WTC11 (cell line): Measurements from ENCODE around the gene MRPS11. TPM values are rescaled to one million over a fixed set of nuclear protein-coding genes. Genes with fewer than 3 reads are reported as not detected.

Source experiments
- ATAC-seq: fragments of 200-7000 bp; cut with Tn5 transposase; 2 replicates; pipeline ENCODE4 v1.10.0; 2021; ENCODE audit warnings: mild to moderate bottlenecking, moderate library complexity
- CTCF ChIA-PET: fragments of 300-600 bp; sonication (Branson Sonifier 250); formaldehyde crosslinking; loops from one replicate; lab custom pipeline; 2021; ENCODE audit warnings: antibody characterized with exemption; lab: Charles Lee
- POLR2A ChIA-PET: fragments of 350-600 bp; sonication (Branson Sonifier 250); formaldehyde crosslinking; loops from one replicate; lab custom pipeline; 2021; ENCODE audit warnings: antibody characterized with exemption; lab: Charles Lee
- DNase-seq: peaks from one replicate; pipeline ENCODE4 v3.0.0; 2021; ENCODE audit warnings: low spot score
- H3K27ac Mint-ChIP-seq: 2 replicates; pipeline ENCODE4 v1.8.0; 2021; ENCODE audit warnings: mixed read lengths
- H3K27me3 Mint-ChIP-seq: 2 replicates; pipeline ENCODE4 v1.8.0; 2021; ENCODE audit warnings: low read depth, mild to moderate bottlenecking, moderate library complexity, mixed read lengths
- H3K36me3 Mint-ChIP-seq: 2 replicates; pipeline ENCODE4 v1.8.0; 2021; ENCODE audit warnings: mixed read lengths
- H3K4me1 Mint-ChIP-seq: 2 replicates; pipeline ENCODE4 v1.8.0; 2022; ENCODE audit warnings: mixed read lengths
- H3K4me3 Mint-ChIP-seq: 2 replicates; pipeline ENCODE4 v1.8.0; 2021; ENCODE audit warnings: mild to moderate bottlenecking, moderate library complexity, mixed read lengths
- H3K9me3 Mint-ChIP-seq: 2 replicates; pipeline ENCODE4 v1.8.0; 2021; ENCODE audit warnings: mixed read lengths
- AFF4 ChIP-seq: sonication (generic); formaldehyde crosslinking; IDR thresholded peaks from 2 replicates; pipeline ENCODE4 v1.8.1; 2023; ENCODE audit warnings: mild to moderate bottlenecking, missing genetic modification reagents, borderline replicate concordance
- ATF2 ChIP-seq: sonication (generic); formaldehyde crosslinking; IDR thresholded peaks from 2 replicates; pipeline ENCODE4 v1.8.1; 2022; ENCODE audit warnings: low read depth, missing genetic modification reagents, borderline replicate concordance
- CREB1 ChIP-seq: sonication (generic); formaldehyde crosslinking; IDR thresholded peaks from 2 replicates; pipeline ENCODE4 v1.8.0; 2023; ENCODE audit warnings: mild to moderate bottlenecking, missing genetic modification reagents
- FOXP4 ChIP-seq: sonication (generic); formaldehyde crosslinking; IDR thresholded peaks from 2 replicates; pipeline ENCODE4 v1.8.0; 2022; ENCODE audit warnings: mild to moderate bottlenecking, missing genetic modification reagents
- GRHL2 ChIP-seq: fragments of 250-450 bp; sonication (Bioruptor Pico); IDR thresholded peaks from 2 replicates; pipeline ENCODE4 v1.8.0; 2022; ENCODE audit warnings: mild to moderate bottlenecking, moderate library complexity; ENCODE audit not compliant: insufficient replicate concordance, severe bottlenecking
- NFYB ChIP-seq: sonication (generic); formaldehyde crosslinking; conservative IDR thresholded peaks from 2 replicates; pipeline ENCODE4 v1.8.0; 2022; ENCODE audit warnings: low read depth, missing genetic modification reagents
- NR2C2 ChIP-seq: sonication (generic); formaldehyde crosslinking; IDR thresholded peaks from 2 replicates; pipeline ENCODE4 v1.8.0; 2022; ENCODE audit warnings: mild to moderate bottlenecking, missing genetic modification reagents
- SMAD4 ChIP-seq: sonication (generic); formaldehyde crosslinking; IDR thresholded peaks from 2 replicates; pipeline ENCODE4 v1.8.0; 2022; ENCODE audit warnings: mild to moderate bottlenecking, missing genetic modification reagents
- STAT6 ChIP-seq: sonication (generic); formaldehyde crosslinking; conservative IDR thresholded peaks from 2 replicates; pipeline ENCODE4 v1.8.1; 2023; ENCODE audit warnings: mild to moderate bottlenecking, low read depth, missing genetic modification reagents, moderate library complexity
- TEAD4 ChIP-seq: sonication (generic); formaldehyde crosslinking; IDR thresholded peaks from 2 replicates; pipeline ENCODE4 v1.8.0; 2022; ENCODE audit warnings: mild to moderate bottlenecking, missing genetic modification reagents
- ZBTB21 ChIP-seq: sonication (generic); formaldehyde crosslinking; IDR thresholded peaks from 2 replicates; pipeline ENCODE4 v1.8.1; 2023; ENCODE audit warnings: mild to moderate bottlenecking, missing genetic modification reagents, borderline replicate concordance
- ZNF263 ChIP-seq: sonication (generic); formaldehyde crosslinking; IDR thresholded peaks from 2 replicates; pipeline ENCODE4 v1.8.1; 2022; ENCODE audit warnings: low read depth, mild to moderate bottlenecking, moderate library complexity, missing genetic modification reagents
- ZNF281 ChIP-seq: sonication (generic); formaldehyde crosslinking; IDR thresholded peaks from 2 replicates; pipeline ENCODE4 v1.8.0; 2023; ENCODE audit warnings: mild to moderate bottlenecking, missing genetic modification reagents
- total RNA-seq: library from RNA; stranded (reverse); gene quantifications from 3 replicates; pipeline ENCODE4 v1.2.3, GENCODE V29; 2021
- TF ChIP-seq, protein P1 (sequence below): sonication (generic); formaldehyde crosslinking; IDR thresholded peaks from 2 replicates; pipeline ENCODE4 v1.8.0; 2022; ENCODE audit warnings: missing genetic modification reagents
- TF ChIP-seq, protein P2 (sequence below): fragments of 250-450 bp; sonication (Bioruptor Pico); IDR thresholded peaks from 2 replicates; pipeline ENCODE4 v1.9.0; 2021; ENCODE audit warnings: moderate library complexity, mild to moderate bottlenecking, inconsistent platforms, borderline replicate concordance

Gene MRPS11
- total RNA-seq, 1 experiment from 2014 or later = 49.1 TPM

- Mint-ChIP-seq H3K27ac (no peak overlapping the region), H3K27me3 (peaks cover 62% of the 10 kb centered on the region), H3K9me3 (peaks cover 5% of the 10 kb centered on the region; the same call in 1 of the 2 replicates), H3K36me3 (peaks cover 8% of the 10 kb centered on the region), H3K4me3 (no peak overlapping the region), H3K4me1 (peaks cover 28% of the 10 kb centered on the region)
- CTCF ChIA-PET = no interaction called here
- POLR2A ChIA-PET = interaction anchor here (0.6 kb wide), 1 partner anchor 229 kb away, joined by 3 read pairs; no protein-coding TSS in a partner anchor
- ATAC-seq = peak; percentile 89
- TF ChIP-seq CREB1 (CRISPR knock-in tag) = no peak
- TF ChIP-seq, protein P1, sequence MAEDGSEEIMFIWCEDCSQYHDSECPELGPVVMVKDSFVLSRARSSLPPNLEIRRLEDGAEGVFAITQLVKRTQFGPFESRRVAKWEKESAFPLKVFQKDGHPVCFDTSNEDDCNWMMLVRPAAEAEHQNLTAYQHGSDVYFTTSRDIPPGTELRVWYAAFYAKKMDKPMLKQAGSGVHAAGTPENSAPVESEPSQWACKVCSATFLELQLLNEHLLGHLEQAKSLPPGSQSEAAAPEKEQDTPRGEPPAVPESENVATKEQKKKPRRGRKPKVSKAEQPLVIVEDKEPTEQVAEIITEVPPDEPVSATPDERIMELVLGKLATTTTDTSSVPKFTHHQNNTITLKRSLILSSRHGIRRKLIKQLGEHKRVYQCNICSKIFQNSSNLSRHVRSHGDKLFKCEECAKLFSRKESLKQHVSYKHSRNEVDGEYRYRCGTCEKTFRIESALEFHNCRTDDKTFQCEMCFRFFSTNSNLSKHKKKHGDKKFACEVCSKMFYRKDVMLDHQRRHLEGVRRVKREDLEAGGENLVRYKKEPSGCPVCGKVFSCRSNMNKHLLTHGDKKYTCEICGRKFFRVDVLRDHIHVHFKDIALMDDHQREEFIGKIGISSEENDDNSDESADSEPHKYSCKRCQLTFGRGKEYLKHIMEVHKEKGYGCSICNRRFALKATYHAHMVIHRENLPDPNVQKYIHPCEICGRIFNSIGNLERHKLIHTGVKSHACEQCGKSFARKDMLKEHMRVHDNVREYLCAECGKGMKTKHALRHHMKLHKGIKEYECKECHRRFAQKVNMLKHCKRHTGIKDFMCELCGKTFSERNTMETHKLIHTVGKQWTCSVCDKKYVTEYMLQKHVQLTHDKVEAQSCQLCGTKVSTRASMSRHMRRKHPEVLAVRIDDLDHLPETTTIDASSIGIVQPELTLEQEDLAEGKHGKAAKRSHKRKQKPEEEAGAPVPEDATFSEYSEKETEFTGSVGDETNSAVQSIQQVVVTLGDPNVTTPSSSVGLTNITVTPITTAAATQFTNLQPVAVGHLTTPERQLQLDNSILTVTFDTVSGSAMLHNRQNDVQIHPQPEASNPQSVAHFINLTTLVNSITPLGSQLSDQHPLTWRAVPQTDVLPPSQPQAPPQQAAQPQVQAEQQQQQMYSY (CRISPR knock-in tag) = 0 out of 2 replicates have a peak, but pooled peaks have one; percentile 49
- no peak for DNase-seq
These were observed 36.9 kb downstream of the MRPS11 start for GRCh38 chr15:88504445-88504844.

- Mint-ChIP-seq H3K36me3 (peaks cover 8% of the 10 kb centered on the region), H3K27me3 (peaks cover 62% of the 10 kb centered on the region), H3K27ac (no peak overlapping the region), H3K9me3 (peaks cover 5% of the 10 kb centered on the region; the same call in 1 of the 2 replicates), H3K4me3 (no peak overlapping the region), H3K4me1 (peaks cover 28% of the 10 kb centered on the region)
- no peak for TF ChIP-seq ZBTB21 (CRISPR knock-in tag)
- no peak for TF ChIP-seq AFF4 (CRISPR knock-in tag)
- TF ChIP-seq, protein P2, sequence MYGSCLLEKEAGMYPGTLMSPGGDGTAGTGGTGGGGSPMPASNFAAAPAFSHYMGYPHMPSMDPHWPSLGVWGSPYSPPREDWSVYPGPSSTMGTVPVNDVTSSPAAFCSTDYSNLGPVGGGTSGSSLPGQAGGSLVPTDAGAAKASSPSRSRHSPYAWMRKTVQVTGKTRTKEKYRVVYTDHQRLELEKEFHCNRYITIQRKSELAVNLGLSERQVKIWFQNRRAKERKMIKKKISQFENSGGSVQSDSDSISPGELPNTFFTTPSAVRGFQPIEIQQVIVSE = no peak
- TF ChIP-seq ZNF281 (CRISPR knock-in tag) = no peak
- TF ChIP-seq CREB1 (CRISPR knock-in tag) = no peak
- TF ChIP-seq ZNF263 (CRISPR knock-in tag) = no peak
- TF ChIP-seq ATF2 (CRISPR knock-in tag) = no peak
- no peak for TF ChIP-seq GRHL2 (CRISPR knock-in tag)
- TF ChIP-seq NFYB (CRISPR knock-in tag) = no peak
- TF ChIP-seq NR2C2 (CRISPR knock-in tag) = no peak
- no peak for TF ChIP-seq STAT6 (CRISPR knock-in tag)
- no peak for TF ChIP-seq TEAD4 (CRISPR knock-in tag)
- TF ChIP-seq FOXP4 (CRISPR knock-in tag) = no peak
- no peak for TF ChIP-seq SMAD4 (CRISPR knock-in tag)
- ATAC-seq (no peak), DNase-seq (no peak)
- ChIA-PET POLR2A (no interaction called here), CTCF (interaction anchor here (1.3 to 1.4 kb wide), 2 partner anchors 14 to 16 kb away, joined by 3 read pairs; no protein-coding TSS in a partner anchor)
These were observed 38.2 kb downstream of the MRPS11 start for GRCh38 chr15:88505721-88506120.
